H1 (cell line): Measurements from ENCODE around the gene VGLL3. TPM values are rescaled to one million over a fixed set of nuclear protein-coding genes. Genes with fewer than 3 reads are reported as not detected.
A peak's percentile ranks its signal among the peaks of the same experiment; 100 is the strongest.

ENCODE experiments used
- BCL11A ChIP-seq, 2 experiments: IDR thresholded peaks; one replicate each; pipeline ENCODE4 v1.6.1; 2011; ENCODE audit warnings: low read depth in 2 of 2, low read length in 2 of 2, mild to moderate bottlenecking in 2 of 2
- CHD7 ChIP-seq: fragments of 300-600 bp; sonication (generic); IDR thresholded peaks from 2 replicates; pipeline ENCODE4 v1.7.1; 2012; ENCODE audit warnings: low read length, moderate library complexity, mild to moderate bottlenecking, inconsistent platforms; ENCODE audit not compliant: insufficient replicate concordance
- HDAC2 ChIP-seq, 2 experiments: fragments of 300-600 bp in 1 of 2; sonication (generic) in 1 of 2; IDR thresholded peaks; 2 replicates each; pipeline ENCODE4 v1.6.1; 2011 to 2012; ENCODE audit warnings: low read depth in 2 of 2, low read length in 2 of 2, mild to moderate bottlenecking in 2 of 2, moderate library complexity in 2 of 2, borderline replicate concordance in 1 of 2, inconsistent platforms in 1 of 2
- polyA plus RNA-seq, 7 experiments: library from polyadenylated mRNA; depleted of rRNA in 3 of 7; stranded (reverse) in 5 of 7; unstranded in 2 of 7; fragments of >200 nt in 5 of 7; fragments of 200-250 nt in 2 of 7; gene quantifications; 1 replicate in 5 of 7; 2 replicates in 1 of 7; 4 replicates in 1 of 7; pipeline versions ENCODE4 v1.2.1 to v1.2.3, GENCODE V29; 2011 to 2013; ENCODE audit warnings: missing spikeins in 2 of 7, mixed read lengths in 2 of 7
- total RNA-seq: library from RNA; stranded (reverse); fragmentation: NEBNext Ultra II Directional; extraction: Animal tissue kit (Norgen Biotek cat#: 25700); gene quantifications from 2 replicates; pipeline ENCODE4 v1.2.1, GENCODE V29; 2021

Gene VGLL3
- total and polyA plus RNA-seq, 2 of the 8 experiments (the other 6 are each of a cell fraction or from before 2014, with no cell fraction given) = 13.4 to 24.2 TPM

GRCh38 chr3:86890741-86891396 is 100.1 kb downstream of the VGLL3 start (continued):
- TF ChIP-seq HDAC2 (IDR thresholded peaks at IDR 0.05; ENCODE audit: borderline replicate concordance in 1 of 2, low read depth in 2 of 2, low read length in 2 of 2) (peak; percentile 32 to 89; a peak in 2 of 4 replicates), BCL11A (IDR thresholded peaks at IDR 0.05; ENCODE audit: low read depth in 2 of 2, low read length in 2 of 2) (peak in 1 of 2 experiments; percentile 11), CHD7 (peak; percentile 92)
